NCI-H1436 treated with DMSO at 0.1 percent for 48 hours (cell line): Measurements from ENCODE around the gene FOXO1.

Experiments
- DNase-seq: peaks from one replicate; lab custom pipeline; 2025; lab: John Stamatoyannopoulos, UW

Gene FOXO1

GRCh38 chr13:40540328-40541044 is 126.0 kb downstream of the FOXO1 start:
- no peak for DNase-seq

- DNase-seq: no peak
Observed at GRCh38 chr13:40539576-40540327, 126.7 kb downstream of the FOXO1 start.

GRCh38 chr13:40537146-40537895 is 129.1 kb downstream of the FOXO1 start:
- no peak for DNase-seq

GRCh38 chr13:40536443-40537113 is 129.9 kb downstream of the FOXO1 start:
- no peak for DNase-seq

GRCh38 chr13:40535345-40535836 is 131.1 kb downstream of the FOXO1 start:
- no peak for DNase-seq

- no peak for DNase-seq
Observed at GRCh38 chr13:40534456-40534855, 132.0 kb downstream of the FOXO1 start.

GRCh38 chr13:40533072-40533471 is 133.4 kb downstream of the FOXO1 start:
- DNase-seq: no peak

GRCh38 chr13:40530961-40531360 is 135.5 kb downstream of the FOXO1 start:
- no peak for DNase-seq

GRCh38 chr13:40528881-40529280 is 137.6 kb downstream of the FOXO1 start:
- no peak for DNase-seq

GRCh38 chr13:40527914-40528313 is 138.5 kb downstream of the FOXO1 start:
- DNase-seq: no peak

GRCh38 chr13:40522282-40522681 is 144.2 kb downstream of the FOXO1 start:
- DNase-seq: no peak

GRCh38 chr13:40520916-40521315 is 145.5 kb downstream of the FOXO1 start:
- no peak for DNase-seq

GRCh38 chr13:40519637-40520036 is 146.8 kb downstream of the FOXO1 start:
- no peak for DNase-seq

- DNase-seq: no peak
Observed at GRCh38 chr13:40518481-40518882, 148.0 kb downstream of the FOXO1 start.

- no peak for DNase-seq
Observed at GRCh38 chr13:40517486-40518480, 148.7 kb downstream of the FOXO1 start.

- no peak for DNase-seq
Observed at GRCh38 chr13:40515702-40516101, 150.7 kb downstream of the FOXO1 start.

- DNase-seq: no peak
Observed at GRCh38 chr13:40514802-40515201, 151.6 kb downstream of the FOXO1 start.

GRCh38 chr13:40509876-40510275 is 156.6 kb downstream of the FOXO1 start:
- no peak for DNase-seq

- DNase-seq: no peak
Observed at GRCh38 chr13:40508767-40509342, 157.6 kb downstream of the FOXO1 start.

GRCh38 chr13:40508127-40508526 is 158.3 kb downstream of the FOXO1 start:
- no peak for DNase-seq
